ENCODE data around the gene CNFN.

GRCh38 chr19:42388851-42389489, 1.1 kb downstream of the CNFN start:
- TF ChIP-seq POLR2A (IDR thresholded peaks at IDR 0.05) (no peak), CTCF (IDR thresholded peaks at IDR 0.05) (no peak)
